ENCODE results near the gene RREB1.

Gene RREB1

GRCh38 chr6:7194657-7195056, 86.9 kb downstream of the RREB1 start:
- DNase-seq (ENCODE audit: low read depth in 2 of 2): no peak

- DNase-seq (ENCODE audit: low read depth in 2 of 2): no peak
These were observed 87.7 kb downstream of the RREB1 start for GRCh38 chr6:7195339-7196018.

GRCh38 chr6:7196019-7196402, 88.2 kb downstream of the RREB1 start:
- no peak for DNase-seq (ENCODE audit: low read depth in 2 of 2)

- no peak for DNase-seq (ENCODE audit: low read depth in 2 of 2)
These were observed 89.0 kb downstream of the RREB1 start for GRCh38 chr6:7196685-7197283.

- no peak for DNase-seq (ENCODE audit: low read depth in 2 of 2)
These were observed 90.0 kb downstream of the RREB1 start for GRCh38 chr6:7197747-7198146.

GRCh38 chr6:7198833-7199800, 91.4 kb downstream of the RREB1 start:
- no peak for DNase-seq (ENCODE audit: low read depth in 2 of 2)

- DNase-seq (ENCODE audit: low read depth in 2 of 2): no peak
These were observed 93.1 kb downstream of the RREB1 start for GRCh38 chr6:7200598-7201443.

GRCh38 chr6:7201444-7201731, 93.6 kb downstream of the RREB1 start:
- DNase-seq (ENCODE audit: low read depth in 2 of 2): no peak

- no peak for DNase-seq (ENCODE audit: low read depth in 2 of 2)
These were observed 94.2 kb downstream of the RREB1 start for GRCh38 chr6:7201732-7202541.

- DNase-seq (ENCODE audit: low read depth in 2 of 2): no peak
These were observed 95.2 kb downstream of the RREB1 start for GRCh38 chr6:7202950-7203349.

GRCh38 chr6:7203939-7204338, 96.2 kb downstream of the RREB1 start:
- DNase-seq (ENCODE audit: low read depth in 2 of 2): no peak

- no peak for DNase-seq (ENCODE audit: low read depth in 2 of 2)
These were observed 97.0 kb downstream of the RREB1 start for GRCh38 chr6:7204726-7205125.

GRCh38 chr6:7207720-7208119, 100.0 kb downstream of the RREB1 start:
- DNase-seq (ENCODE audit: low read depth in 2 of 2): no peak

GRCh38 chr6:7213416-7213815, 105.7 kb downstream of the RREB1 start:
- DNase-seq (ENCODE audit: low read depth in 2 of 2): no peak

- DNase-seq (ENCODE audit: low read depth in 2 of 2): no peak
These were observed 106.7 kb downstream of the RREB1 start for GRCh38 chr6:7214468-7214867.

- no peak for DNase-seq (ENCODE audit: low read depth in 2 of 2)
These were observed 107.4 kb downstream of the RREB1 start for GRCh38 chr6:7215131-7215530.

GRCh38 chr6:7215798-7216231, 108.1 kb downstream of the RREB1 start:
- no peak for DNase-seq (ENCODE audit: low read depth in 2 of 2)

- DNase-seq (ENCODE audit: low read depth in 2 of 2): no peak
These were observed 109.3 kb downstream of the RREB1 start for GRCh38 chr6:7216941-7217621.

- no peak for DNase-seq (ENCODE audit: low read depth in 2 of 2)
These were observed 110.7 kb downstream of the RREB1 start for GRCh38 chr6:7218406-7218988.

GRCh38 chr6:7219310-7219709, 111.5 kb downstream of the RREB1 start:
- no peak for DNase-seq (ENCODE audit: low read depth in 2 of 2)

Data from activated CD4-positive, alpha-beta T cell treated with anti-CD3 and anti-CD28 coated beads for 24 hours (primary cell).